Stomach (tissue), 9 donors: ENCODE data around the gene BLOC1S6. TPM values are rescaled to one million over a fixed set of nuclear protein-coding genes. Genes with fewer than 3 reads are reported as not detected.

Experiments used
- DNase-seq, 2 donors: peaks; one replicate each; pipeline versions ENCODE4 v3.0.0 to v3.0.0-alpha.2; 2013 to 2019
- H3K27ac ChIP-seq, 5 donors: fragments of 200-600 bp in 4 of 5; sonication (generic) in 4 of 5; one replicate each; pipeline ENCODE4 v1.5.1; 2013 to 2019; ENCODE audit warnings: mild to moderate bottlenecking in 1 of 5, moderate library complexity in 1 of 5
- H3K27me3 ChIP-seq, 3 donors: fragments of 200-600 bp; sonication (generic); one replicate each; pipeline ENCODE4 v1.5.1; 2017 to 2019; ENCODE audit warnings: mixed run types in 1 of 3
- H3K36me3 ChIP-seq, 4 donors: fragments of 200-600 bp; sonication (generic); 1 replicate in 3 of 4; 2 replicates in 1 of 4; pipeline ENCODE4 v1.5.1; 2016 to 2019
- H3K4me1 ChIP-seq, 4 donors: fragments of 200-600 bp; sonication (generic); one replicate each; pipeline ENCODE4 v1.5.1; 2016 to 2019
- H3K4me3 ChIP-seq, 4 donors: fragments of 200-600 bp; sonication (generic) in 3 of 4; one replicate each; pipeline ENCODE4 v1.5.1; 2016 to 2019; ENCODE audit warnings: mild to moderate bottlenecking in 1 of 4
- H3K9me3 ChIP-seq, 4 donors: fragments of 200-600 bp; sonication (generic); one replicate each; pipeline ENCODE4 v1.5.1; 2016 to 2019
- EP300 ChIP-seq: sonication (generic); formaldehyde crosslinking; IDR thresholded peaks from one replicate; pipeline ENCODE4 v1.6.1; 2017; ENCODE audit warnings: antibody characterized with exemption
- POLR2A ChIP-seq, 4 donors: fragments of 450-650 bp; IDR thresholded peaks; one replicate each; pipeline ENCODE4 v1.6.1; 2016; ENCODE audit warnings: antibody characterized with exemption in 4 of 4, control low read depth in 2 of 4, mild to moderate bottlenecking in 1 of 4, moderate library complexity in 1 of 4
- POLR2AphosphoS5 ChIP-seq, 3 donors: sonication (generic); formaldehyde crosslinking; IDR thresholded peaks; one replicate each; pipeline ENCODE4 v1.6.1; 2016; ENCODE audit warnings: antibody characterized with exemption in 3 of 3
- WGBS, 5 donors: extraction: QIAGEN DNeasy Blood & Tissue Kit in 3 of 5; methylation state at CpG; one replicate each; pipeline versions ENCODE4 v1.1.5 to v1.1.7; 2013 to 2018; 5-methylcytosine and 5-hydroxymethylcytosine counted together
- intact Hi-C: fragments of 100-400 bp; cut with DNase I; formaldehyde crosslinking; loops from one replicate; pipeline ENCODE4 v1.15.1; 2023; ENCODE audit warnings: low total_unique reads
- polyA plus RNA-seq, 3 donors: library from polyadenylated mRNA; stranded (reverse); fragments of 200-250 nt; gene quantifications; one replicate each; pipeline ENCODE4 v1.2.3, GENCODE V29; 2013
- total RNA-seq, 5 donors: library from RNA; depleted of rRNA; stranded (reverse); fragments of >200 nt; gene quantifications; one replicate each; pipeline versions ENCODE4 v1.1.0 to v1.2.3, GENCODE V29; 2014 to 2016
- TF ChIP-seq, protein P1 (sequence below), 7 experiments: fragments of 450-650 bp in 4 of 7; fragments of 200-600 bp in 3 of 7; sonication (generic) in 3 of 7; IDR thresholded peaks; one replicate each; pipeline ENCODE4 v1.5.1; 2016 to 2019; ENCODE audit warnings: antibody characterized with exemption in 7 of 7, control low read depth in 2 of 7, mild to moderate bottlenecking in 1 of 7
- donor health status: healthy with polysubstance abuse.
- donor health status: Bipolar disorder and iron deficiency.
- donor health status: healthy.

BLOC1S6 gene
- total and polyA plus RNA-seq, 8 donors = 7.6 to 74.5 (median 26.3) TPM

DNA sequence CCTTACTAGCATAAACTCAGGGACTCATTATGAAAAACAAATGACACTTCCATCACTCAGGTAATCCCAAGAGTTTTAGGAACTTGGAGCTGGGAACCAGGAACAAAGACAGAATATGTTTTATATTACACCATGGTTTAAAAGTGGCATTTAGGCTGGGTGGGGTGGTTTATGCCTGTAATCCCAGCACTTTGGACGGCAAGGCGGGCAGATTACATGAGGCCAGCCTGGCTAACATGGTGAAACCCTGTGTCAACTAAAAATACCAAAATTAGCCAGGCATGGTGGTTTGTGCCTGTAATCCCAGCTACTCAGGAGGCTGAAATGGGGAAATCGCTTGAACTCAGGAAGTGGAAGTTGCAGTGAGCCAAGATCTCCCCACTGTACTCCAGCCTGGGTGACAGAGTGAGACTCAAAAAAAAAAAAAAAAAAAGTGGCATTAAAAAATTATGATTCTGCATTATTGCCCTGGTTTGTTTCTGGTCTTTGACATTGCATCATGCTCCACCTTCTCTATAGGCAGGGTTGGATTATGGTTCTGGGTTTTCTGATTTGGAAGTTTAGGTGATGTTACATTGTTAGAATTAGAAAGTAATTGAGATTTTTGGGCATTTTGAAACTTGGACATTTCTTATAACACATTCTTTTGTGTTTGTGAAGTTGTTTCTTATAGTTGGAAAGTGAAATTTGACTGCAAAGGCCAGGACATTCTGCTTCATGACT lies 66.7 kb downstream of the BLOC1S6 start:
- Histone ChIP-seq H3K36me3 (peaks cover 0 to 11% (median 5%) of the 10 kb centered on the region in 4 donors), H3K9me3 (no peaks in the 10 kb centered on the region), H3K27me3 (no peaks in the 10 kb centered on the region), H3K4me3 (no peak overlapping the region), H3K4me1 (peaks cover 28 to 93% (median 53%) of the 10 kb centered on the region in 4 donors), H3K27ac (peak overlapping the region in 4 of 5 donors; percentile 36 to 70 (median 59))
- WGBS, 5 donors = 69 to 88% (median 80%) methylated on average over 3 of the region's 3 CpGs
- intact Hi-C loops = no loop called here
- TF ChIP-seq POLR2A (IDR thresholded peaks at IDR 0.05) (no peak), EP300 (no peak), POLR2AphosphoS5 (IDR thresholded peaks at IDR 0.05) (peak in 1 of 3 donors; percentile 30)
- TF ChIP-seq, protein P1, sequence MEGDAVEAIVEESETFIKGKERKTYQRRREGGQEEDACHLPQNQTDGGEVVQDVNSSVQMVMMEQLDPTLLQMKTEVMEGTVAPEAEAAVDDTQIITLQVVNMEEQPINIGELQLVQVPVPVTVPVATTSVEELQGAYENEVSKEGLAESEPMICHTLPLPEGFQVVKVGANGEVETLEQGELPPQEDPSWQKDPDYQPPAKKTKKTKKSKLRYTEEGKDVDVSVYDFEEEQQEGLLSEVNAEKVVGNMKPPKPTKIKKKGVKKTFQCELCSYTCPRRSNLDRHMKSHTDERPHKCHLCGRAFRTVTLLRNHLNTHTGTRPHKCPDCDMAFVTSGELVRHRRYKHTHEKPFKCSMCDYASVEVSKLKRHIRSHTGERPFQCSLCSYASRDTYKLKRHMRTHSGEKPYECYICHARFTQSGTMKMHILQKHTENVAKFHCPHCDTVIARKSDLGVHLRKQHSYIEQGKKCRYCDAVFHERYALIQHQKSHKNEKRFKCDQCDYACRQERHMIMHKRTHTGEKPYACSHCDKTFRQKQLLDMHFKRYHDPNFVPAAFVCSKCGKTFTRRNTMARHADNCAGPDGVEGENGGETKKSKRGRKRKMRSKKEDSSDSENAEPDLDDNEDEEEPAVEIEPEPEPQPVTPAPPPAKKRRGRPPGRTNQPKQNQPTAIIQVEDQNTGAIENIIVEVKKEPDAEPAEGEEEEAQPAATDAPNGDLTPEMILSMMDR (IDR thresholded peaks at IDR 0.05) = no peak
- no peak for DNase-seq

GRCh38 chr15:45654749-45655148 lies 67.6 kb downstream of the BLOC1S6 start:
- 72 to 87% (median 80%) methylated on average over 6 of the region's 6 CpGs for WGBS, 5 donors
- Histone ChIP-seq H3K4me1 (peaks cover 21 to 93% (median 51%) of the 10 kb centered on the region in 4 donors), H3K27ac (peak overlapping the region in 4 of 5 donors; percentile 36 to 70 (median 59)), H3K4me3 (no peak overlapping the region), H3K36me3 (peaks cover 0 to 19% (median 9%) of the 10 kb centered on the region in 4 donors), H3K9me3 (no peaks in the 10 kb centered on the region), H3K27me3 (no peaks in the 10 kb centered on the region)
- no peak for DNase-seq
- TF ChIP-seq POLR2AphosphoS5 (IDR thresholded peaks at IDR 0.05) = no peak
- TF ChIP-seq EP300 = no peak
- no peak for TF ChIP-seq POLR2A (IDR thresholded peaks at IDR 0.05)
- TF ChIP-seq, protein P1 (IDR thresholded peaks at IDR 0.05) = no peak
- intact Hi-C loops = no loop called here

DNA sequence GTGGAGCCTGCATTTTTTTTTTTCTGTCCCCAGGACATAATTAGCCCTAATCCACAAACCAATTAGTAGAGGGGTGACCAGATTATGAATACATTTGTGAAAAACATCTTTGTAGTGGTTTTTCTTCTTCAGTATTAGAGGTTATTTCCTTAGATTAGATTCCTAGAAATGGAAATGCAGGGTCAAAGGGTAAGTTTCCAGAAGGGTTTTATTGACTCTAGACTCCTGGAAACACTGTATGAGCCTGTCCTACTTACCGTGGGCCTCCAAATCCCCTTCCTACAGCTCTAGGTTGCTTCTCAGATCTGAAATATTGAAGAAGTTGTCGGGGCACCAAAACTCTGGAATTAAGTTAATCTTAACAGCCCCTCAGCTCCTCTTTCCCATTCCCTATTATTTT lies 70.1 kb downstream of the BLOC1S6 start:
- peaks cover 8 to 34% (median 16%) of the 10 kb centered on the region in 4 donors for H3K36me3 ChIP-seq
- WGBS, 5 donors = 56 to 70% (median 62%) methylated on average over 2 of the region's 2 CpGs
- H3K27me3 ChIP-seq = no peaks in the 10 kb centered on the region
- intact Hi-C loops = no loop called here
- no peak for DNase-seq
- peak overlapping the region in 2 of 5 donors; percentile 16 to 80 for H3K27ac ChIP-seq
- no peaks in the 10 kb centered on the region for H3K9me3 ChIP-seq
- TF ChIP-seq, protein P1 (IDR thresholded peaks at IDR 0.05) = no peak
- TF ChIP-seq EP300 (no peak), POLR2A (IDR thresholded peaks at IDR 0.05) (no peak), POLR2AphosphoS5 (IDR thresholded peaks at IDR 0.05) (no peak)
- H3K4me3 ChIP-seq = no peak overlapping the region
- H3K4me1 ChIP-seq = peaks cover 21 to 88% (median 50%) of the 10 kb centered on the region in 4 donors

DNA sequence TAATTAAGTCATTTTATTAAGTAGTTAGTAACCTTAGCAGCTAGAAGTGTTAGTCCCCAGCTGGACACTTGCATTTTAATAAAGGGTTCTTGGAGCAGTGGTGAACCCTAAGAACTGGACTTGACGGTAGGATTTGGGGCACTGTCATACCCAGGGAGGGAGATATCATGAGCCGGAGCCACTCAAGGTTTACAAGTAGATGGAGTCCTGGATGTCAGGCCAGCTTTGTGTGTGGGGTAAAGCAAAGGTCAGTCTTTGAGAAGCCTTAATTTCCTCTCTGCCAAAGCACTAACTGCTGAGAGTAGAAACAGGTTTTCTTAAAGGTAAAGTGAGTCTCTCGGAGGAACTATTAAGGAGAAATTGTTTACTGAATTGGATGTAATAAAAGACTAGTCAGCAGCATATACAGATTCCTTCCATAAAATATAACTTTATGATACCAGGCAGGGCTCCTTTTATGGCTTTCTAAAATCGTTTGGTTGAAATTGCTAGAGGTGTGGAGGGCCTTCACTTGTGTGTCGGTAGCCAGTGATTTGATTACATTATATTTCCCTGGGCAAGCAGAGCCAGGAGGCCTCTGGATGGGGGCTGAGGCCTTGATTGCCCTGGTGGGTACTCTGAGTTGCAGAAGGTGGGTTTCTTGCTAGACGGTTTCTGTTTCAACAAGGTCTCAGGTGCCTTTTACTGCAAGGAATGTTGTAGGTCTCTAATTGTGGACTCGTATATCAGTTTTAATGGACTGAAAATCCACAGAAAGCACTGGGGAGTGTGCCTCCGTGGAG lies 70.8 kb downstream of the BLOC1S6 start:
- H3K27ac ChIP-seq = peak overlapping the region in 2 of 5 donors; percentile 16 to 80
- 61 to 84% (median 66%) methylated on average over 8 of the region's 8 CpGs for WGBS, 5 donors

More for the DNA sequence above, 70.8 kb downstream of the BLOC1S6 start:
- H3K36me3 ChIP-seq = peaks cover 13 to 41% (median 23%) of the 10 kb centered on the region in 4 donors
- H3K4me3 ChIP-seq = no peak overlapping the region
- TF ChIP-seq EP300 (no peak), POLR2A (IDR thresholded peaks at IDR 0.05) (no peak)
- TF ChIP-seq, protein P1 (IDR thresholded peaks at IDR 0.05) = no peak
- H3K9me3 ChIP-seq = no peaks in the 10 kb centered on the region
- no peak for DNase-seq
- peaks cover 21 to 85% (median 47%) of the 10 kb centered on the region in 4 donors for H3K4me1 ChIP-seq
- no peaks in the 10 kb centered on the region for H3K27me3 ChIP-seq
- intact Hi-C loops = no loop called here
